Thyroid gland (tissue), 4 donors: ENCODE measurements around the gene STAG2.

ENCODE experiments used
- POLR2A ChIP-seq, 2 donors: fragments of 450-650 bp; IDR thresholded peaks; one replicate each; pipeline ENCODE4 v1.6.1; 2017; ENCODE audit warnings: antibody characterized with exemption in 2 of 2, mild to moderate bottlenecking in 2 of 2, moderate library complexity in 1 of 2
- TF ChIP-seq, protein P1 (sequence below), 6 experiments: fragments of 200-600 bp in 3 of 6; fragments of 450-650 bp in 3 of 6; sonication (generic) in 3 of 6; IDR thresholded peaks; one replicate each; pipeline ENCODE4 v1.5.1; 2016 to 2019; ENCODE audit warnings: antibody characterized with exemption in 6 of 6, mild to moderate bottlenecking in 2 of 6, inconsistent platforms in 1 of 6, moderate library complexity in 1 of 6

DNA sequence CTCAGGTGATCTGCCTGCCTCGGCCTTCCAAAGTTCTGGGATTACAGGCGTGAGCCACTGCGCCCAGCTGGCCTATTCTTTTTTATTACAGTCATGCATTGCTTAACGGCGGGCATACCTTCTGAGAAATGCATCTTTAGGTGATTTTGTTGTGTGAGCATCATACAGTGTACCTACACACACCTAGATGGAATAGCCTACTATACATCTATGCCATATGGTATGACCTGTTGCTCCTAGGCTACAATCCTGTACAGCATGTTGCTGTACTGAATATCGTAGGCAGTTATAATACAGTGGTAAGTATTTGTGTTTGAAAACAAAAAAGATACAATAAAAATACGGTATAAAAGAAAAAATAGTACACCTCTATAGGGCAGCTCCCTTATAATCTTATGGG lies 6.0 kb downstream of the STAG2 start:
- TF ChIP-seq POLR2A (IDR thresholded peaks at IDR 0.05), result no peak
- TF ChIP-seq, protein P1, sequence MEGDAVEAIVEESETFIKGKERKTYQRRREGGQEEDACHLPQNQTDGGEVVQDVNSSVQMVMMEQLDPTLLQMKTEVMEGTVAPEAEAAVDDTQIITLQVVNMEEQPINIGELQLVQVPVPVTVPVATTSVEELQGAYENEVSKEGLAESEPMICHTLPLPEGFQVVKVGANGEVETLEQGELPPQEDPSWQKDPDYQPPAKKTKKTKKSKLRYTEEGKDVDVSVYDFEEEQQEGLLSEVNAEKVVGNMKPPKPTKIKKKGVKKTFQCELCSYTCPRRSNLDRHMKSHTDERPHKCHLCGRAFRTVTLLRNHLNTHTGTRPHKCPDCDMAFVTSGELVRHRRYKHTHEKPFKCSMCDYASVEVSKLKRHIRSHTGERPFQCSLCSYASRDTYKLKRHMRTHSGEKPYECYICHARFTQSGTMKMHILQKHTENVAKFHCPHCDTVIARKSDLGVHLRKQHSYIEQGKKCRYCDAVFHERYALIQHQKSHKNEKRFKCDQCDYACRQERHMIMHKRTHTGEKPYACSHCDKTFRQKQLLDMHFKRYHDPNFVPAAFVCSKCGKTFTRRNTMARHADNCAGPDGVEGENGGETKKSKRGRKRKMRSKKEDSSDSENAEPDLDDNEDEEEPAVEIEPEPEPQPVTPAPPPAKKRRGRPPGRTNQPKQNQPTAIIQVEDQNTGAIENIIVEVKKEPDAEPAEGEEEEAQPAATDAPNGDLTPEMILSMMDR (IDR thresholded peaks at IDR 0.05), result no peak
